HG03108 (cell line): ENCODE results near the gene COMP.

Experiments used
- ATAC-seq: cut with Tn5 transposase; IDR thresholded peaks from one replicate; pipeline ENCODE4 v1.9.1; 2021; ENCODE audit warnings: moderate library complexity; ENCODE audit not compliant: unreplicated experiment

COMP gene

DNA sequence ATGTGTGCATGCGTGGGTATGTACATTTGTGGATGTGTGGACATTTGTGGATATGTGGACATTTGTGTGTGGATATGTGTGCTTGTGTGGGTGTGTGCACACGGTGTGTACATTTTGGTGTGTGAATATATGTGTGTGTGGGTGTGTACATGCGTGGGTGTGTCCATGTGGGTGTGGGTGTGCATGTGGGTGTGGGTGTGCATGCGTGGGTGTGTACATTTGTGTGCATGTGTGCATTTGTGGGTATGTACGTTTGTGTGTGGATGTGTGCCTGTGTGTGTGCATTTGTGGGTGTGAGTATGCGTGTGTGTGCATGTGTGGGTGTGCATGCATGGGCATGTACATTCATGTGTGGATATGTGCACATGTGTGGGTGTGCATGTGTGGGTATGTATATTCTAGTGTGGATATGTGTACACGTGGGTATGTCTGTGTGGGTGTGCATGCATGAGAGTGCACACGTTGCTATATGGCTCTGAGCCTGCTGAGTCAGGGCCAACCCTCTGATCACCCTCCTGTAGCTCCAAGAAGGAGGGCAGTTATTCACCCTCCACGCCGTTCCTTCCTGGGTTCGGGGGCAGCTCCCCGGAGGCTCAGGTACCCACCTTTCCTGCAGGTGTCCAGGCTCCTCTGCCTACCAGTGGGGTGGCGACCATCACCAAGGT, 20.3 kb downstream of the COMP start:
- ATAC-seq, result no peak

DNA sequence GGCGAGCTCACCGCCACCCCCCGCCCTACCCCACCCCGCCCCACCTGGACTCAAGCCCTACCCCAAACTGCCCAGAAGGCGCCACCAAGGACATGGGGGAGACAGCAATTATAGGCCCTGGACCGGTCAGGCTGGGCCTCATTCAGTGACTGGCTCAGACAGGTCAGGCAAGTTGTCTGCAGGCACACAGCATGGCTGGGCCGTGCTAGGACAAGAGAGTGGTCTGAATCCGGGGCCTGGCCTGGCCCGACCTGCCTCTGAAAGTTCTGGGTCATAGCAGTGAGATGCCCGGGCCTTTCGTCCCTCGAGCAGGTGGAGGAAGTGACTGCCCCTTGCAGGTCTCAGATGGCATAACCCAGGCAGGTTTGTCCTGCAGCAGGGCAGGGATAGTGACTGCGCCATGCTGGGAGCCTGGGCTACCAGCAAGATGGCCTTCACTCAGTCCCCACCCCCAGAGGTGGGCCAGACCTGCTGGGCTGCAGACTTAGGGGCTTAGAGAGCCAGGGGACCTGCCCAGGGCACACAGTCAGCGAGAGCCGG, 21.0 kb downstream of the COMP start:
- ATAC-seq, result no peak

DNA sequence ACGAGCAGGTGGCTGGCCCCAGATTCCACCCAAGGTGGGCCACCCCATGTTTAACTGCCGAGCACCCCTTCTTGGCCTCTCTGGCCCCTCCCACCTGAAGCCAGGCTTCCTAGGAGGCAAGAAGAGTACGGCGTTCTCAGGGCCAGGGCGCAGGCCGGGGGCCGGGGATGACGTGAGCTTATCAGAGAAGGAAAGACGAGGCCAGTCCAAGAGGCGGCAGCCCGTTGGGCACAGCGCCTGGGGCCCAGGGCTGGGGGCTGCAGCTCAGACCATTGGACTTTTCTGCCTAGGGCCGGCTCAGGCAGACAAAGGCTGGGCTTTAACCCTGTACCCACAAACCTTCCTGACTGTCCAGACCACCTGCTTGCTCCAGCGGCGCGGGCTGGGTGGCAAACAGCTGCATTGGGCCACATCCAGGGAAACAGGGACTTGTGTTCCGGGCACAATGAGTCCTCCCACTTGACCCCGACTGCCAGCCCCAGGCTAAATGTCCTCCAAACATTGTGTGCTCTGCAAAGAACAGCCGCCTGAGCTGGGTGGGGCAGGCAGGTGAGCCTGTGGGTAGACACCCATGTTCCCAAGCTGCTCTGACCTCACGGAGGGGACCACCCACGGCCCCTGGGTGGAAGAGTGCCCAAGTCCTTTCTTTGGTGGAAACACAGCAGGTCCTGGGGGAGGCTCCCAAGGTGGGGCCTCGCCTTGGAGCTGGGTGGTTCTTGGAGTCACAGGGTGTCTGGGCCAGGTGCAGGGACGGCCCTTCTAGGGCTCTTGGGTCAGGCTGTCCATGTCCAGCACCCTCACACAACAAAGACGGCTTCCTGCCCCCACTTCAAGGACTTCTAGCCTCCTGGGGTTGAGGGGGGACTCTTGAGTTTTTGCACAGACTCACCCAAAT, 21.9 kb downstream of the COMP start:
- no peak for ATAC-seq

DNA sequence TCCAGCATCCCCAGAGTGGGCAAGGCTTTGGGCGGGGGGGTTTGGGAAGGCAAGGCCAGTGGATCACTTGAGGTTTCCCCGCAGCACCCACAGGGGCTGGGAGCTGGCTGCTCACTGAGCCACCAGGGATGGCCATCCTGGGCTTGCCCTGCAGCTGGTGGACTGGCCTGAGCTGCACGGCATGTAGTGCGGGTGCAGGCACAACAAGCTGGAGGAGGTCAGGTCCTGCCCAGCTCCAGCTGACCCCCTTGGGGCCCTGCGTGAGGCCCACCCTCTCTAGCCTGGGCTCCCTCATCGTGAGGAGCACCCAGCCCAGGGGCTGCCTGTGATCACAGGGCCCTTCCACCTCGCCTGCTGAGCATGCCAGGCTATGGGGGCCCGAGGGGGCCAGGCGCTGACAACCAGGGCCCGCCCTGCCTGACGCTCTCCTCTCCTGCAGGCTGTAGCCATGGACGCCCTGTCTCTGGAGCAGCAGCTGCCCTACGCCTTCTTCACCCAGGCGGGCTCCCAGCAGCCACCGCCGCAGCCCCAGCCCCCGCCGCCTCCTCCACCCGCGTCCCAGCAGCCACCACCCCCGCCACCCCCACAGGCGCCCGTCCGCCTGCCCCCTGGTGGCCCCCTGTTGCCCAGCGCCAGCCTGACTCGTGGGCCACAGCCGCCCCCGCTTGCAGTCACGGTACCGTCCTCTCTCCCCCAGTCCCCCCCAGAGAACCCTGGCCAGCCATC, 22.9 kb downstream of the COMP start:
- no peak for ATAC-seq

- ATAC-seq, result no peak
These were observed 25.9 kb downstream of the COMP start for GRCh38 chr19:18765224-18765623.

- no peak for ATAC-seq
These were observed 26.5 kb downstream of the COMP start for GRCh38 chr19:18764591-18765051.

- no peak for ATAC-seq
These were observed 27.2 kb downstream of the COMP start for GRCh38 chr19:18763674-18764590.

DNA sequence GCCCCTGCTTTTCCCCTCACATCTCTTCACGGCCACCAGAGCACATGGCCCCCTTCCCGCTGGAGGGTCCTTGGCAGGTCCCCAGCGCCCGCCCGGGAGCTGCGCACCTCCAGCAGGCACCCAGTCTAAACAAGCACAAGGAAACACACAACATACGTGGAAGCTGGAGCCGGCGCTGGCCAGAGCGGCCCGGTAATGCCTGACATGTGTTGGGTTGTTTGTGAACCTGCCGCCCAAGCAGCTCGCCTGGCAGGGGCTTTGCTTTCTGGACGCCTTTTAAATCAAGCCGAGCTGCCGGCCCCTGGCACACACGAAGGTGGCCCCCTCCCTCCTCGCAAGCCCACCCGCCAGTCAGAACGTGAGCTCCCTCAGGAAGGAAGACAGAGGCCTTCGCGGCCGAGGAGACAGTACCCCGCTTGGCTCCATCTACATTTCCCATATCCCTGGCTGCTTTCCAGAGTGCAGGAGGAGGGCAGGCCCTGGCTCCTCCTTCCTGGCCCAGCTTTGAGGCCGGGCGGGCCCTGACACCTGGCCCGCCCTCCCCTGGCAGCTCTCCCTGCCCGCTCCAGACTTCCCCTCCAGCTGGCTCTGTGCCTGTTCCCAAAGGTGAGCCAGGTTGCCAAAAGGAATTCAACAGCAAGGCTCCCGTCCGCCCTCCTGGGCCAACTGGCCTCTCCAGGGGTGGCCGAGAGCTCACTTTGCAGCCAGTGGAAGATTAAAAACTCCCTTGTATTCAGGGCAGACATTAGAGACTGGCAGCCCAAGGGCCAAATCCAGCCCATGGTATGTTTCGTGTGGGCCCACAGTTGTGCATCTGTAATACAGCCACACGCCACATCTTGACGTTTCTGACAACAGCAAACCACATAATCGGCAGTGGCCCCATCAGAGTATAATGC, 28.7 kb downstream of the COMP start:
- ATAC-seq, result no peak

GRCh38 chr19:18761531-18762110, 29.5 kb downstream of the COMP start:
- ATAC-seq, result no peak

GRCh38 chr19:18760440-18761383, 30.4 kb downstream of the COMP start:
- ATAC-seq, result no peak

DNA sequence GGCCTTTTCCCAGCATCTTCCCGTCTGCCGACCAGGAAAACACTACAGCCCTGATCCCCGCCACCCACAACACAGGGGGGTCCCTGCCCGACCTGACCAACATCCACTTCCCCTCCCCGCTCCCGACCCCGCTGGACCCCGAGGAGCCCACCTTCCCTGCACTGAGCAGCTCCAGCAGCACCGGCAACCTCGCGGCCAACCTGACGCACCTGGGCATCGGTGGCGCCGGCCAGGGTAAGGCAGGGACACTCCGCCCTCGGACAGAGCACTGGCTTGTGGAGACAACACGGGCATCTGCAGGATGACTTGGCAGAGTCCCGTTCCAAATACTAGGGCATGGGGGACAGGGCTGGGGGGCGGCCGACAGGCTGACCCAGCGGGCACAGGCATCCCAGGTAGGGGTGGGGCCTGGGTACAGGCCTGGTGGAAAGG, 31.1 kb downstream of the COMP start:
- no peak for ATAC-seq

DNA sequence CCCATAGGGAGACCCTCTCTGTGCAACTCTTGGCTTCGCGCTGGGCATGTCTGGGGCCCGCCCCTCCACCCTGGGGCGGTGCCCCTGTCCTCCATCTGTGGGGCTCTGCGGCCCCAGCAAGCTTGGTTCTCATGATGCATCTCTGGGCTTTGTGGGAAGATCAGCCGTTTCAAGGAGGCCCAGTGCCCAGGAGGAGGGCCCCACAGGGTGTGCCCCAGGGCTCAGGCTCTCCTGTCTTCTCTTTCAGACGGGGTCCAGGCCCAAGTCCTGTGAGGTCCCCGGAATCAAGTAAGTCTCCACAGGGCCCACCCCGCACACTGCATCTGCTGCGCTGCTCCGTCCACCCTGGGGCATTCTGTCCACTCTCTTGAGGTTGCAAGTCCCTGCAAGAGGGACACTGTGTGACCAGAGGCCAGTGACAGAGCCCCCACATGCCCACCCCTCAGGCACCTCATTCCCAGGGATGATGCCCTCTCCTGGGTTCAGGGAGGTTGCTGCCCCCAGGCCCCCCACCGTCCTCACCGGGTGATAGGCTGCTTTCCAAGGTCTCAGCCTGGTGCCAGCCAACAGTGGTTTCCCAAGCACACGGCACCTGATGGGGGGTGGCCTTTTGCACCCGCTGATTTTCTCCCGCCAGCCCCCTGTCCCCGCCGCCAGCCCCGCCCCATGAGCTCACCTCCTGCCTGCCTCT, 31.7 kb downstream of the COMP start:
- no peak for ATAC-seq

DNA sequence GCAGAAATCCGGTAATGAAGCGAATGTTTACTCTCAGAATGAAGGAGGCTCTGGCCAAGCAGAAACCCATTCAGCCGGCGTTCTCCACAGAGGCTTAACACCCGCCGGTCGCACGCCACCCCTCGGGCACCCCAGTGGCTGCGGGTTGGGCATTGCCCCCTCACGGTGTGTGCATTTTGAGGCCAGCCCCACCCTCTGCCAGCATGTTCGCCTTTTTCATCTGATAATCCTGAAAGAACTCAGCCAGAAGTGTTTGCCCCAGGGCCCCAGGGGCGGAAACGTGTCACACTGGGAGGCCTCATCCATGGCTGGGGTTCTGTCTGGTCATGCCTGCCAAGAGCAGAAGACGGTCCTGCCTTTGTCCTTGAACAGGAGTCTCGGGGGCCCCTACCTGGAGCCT, 34.2 kb downstream of the COMP start:
- no peak for ATAC-seq

GRCh38 chr19:18754501-18754900, 36.6 kb downstream of the COMP start:
- ATAC-seq, result no peak

- ATAC-seq, result no peak
These were observed 39.5 kb downstream of the COMP start for GRCh38 chr19:18751571-18751970.

DNA sequence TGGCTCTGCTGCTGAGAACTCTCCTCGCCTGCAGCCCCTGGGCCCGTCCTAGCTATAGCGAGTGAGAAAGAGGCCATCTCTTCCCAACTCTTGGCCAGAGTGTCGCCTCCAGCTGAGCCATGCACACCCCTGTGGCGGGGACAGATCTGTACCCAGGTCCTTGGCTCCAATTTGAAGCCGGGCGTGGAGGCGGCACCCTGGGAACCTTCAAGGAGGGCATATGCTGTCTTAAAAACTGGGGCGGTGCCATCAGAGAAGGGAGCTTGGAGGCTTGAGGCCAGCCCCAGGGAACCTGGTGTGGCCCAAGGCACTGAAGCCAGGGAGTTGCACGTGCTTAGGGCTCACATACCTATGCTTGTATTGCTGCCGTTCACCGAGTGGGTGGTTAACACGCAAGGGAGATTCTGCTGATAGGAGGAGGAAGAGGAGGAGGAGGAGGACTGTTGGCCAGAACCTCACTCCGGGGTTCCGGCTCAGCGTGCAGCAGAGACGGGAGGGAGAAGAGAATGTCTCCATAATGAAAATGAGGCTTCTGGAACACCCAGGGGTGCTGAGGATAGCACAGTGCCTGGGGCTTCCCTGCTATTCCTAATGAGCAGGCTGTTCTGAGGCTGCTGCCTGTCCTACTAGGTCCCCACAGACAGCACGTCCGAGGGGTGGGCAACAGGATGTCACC, 40.7 kb downstream of the COMP start:
- ATAC-seq, result no peak
